ENCODE results near the gene ELL. TPM values are rescaled to one million over a fixed set of nuclear protein-coding genes. Genes with fewer than 3 reads are reported as not detected.

The ELL gene
- total RNA-seq, 1 experiment from 2014 or later: 22.9 TPM

- intact Hi-C loops (cut with micrococcal nuclease): no loop called here
- no peak overlapping the region for H2AFZ ChIP-seq (ENCODE audit: low read depth, low read length, poor library complexity, severe bottlenecking)
- H4K20me1 ChIP-seq (ENCODE audit: insufficient read depth): peaks cover 2% of the 10 kb centered on the region; the same call in 1 of the 2 replicates
- ChIA-PET RAD21 (ENCODE audit: low non-redundant PET in 1 of 2, low total read pairs in 2 of 2, uncharacterized antibody in 2 of 2, unreplicated experiment in 2 of 2) (no interaction called here), POLR2A (interaction anchor here (1.4 kb wide), 1 partner anchor 34 kb away, joined by 3 read pairs; no protein-coding TSS in a partner anchor), CTCF (interaction anchor here (0.9 to 1.6 kb wide), 3 partner anchors 16 to 106 kb away, joined by 3 to 4 read pairs (median 4); no protein-coding TSS in a partner anchor)
- no peaks in the 10 kb centered on the region for H3K9me3 ChIP-seq (ENCODE audit: control insufficient read depth in 1 of 2, insufficient read depth in 1 of 2, low read depth in 1 of 2, low read length in 2 of 2)
- H3K4me1 ChIP-seq (ENCODE audit: control insufficient read depth in 1 of 2, insufficient read depth in 2 of 2, low read length in 2 of 2): peaks cover 38 to 50% of the 10 kb centered on the region in 2 experiments
- no peak for DNase-seq (ENCODE audit: low read depth, low spot score)
- H3K4me2 ChIP-seq (ENCODE audit: low read length): peak overlapping the region; percentile 67
- no peak for TF ChIP-seq ZBTB33 (IDR thresholded peaks at IDR 0.05; ENCODE audit: extremely low read depth, insufficient replicate concordance, low read length)
- no peak for TF ChIP-seq MAX (IDR thresholded peaks at IDR 0.05)
- no peak for TF ChIP-seq CBX3 (IDR thresholded peaks at IDR 0.05; ENCODE audit: low read depth)
- TF ChIP-seq CEBPB (IDR thresholded peaks at IDR 0.05; ENCODE audit: low read depth): no peak
- TF ChIP-seq EZH2 (IDR thresholded peaks at IDR 0.05): no peak
- TF ChIP-seq YY1 (IDR thresholded peaks at IDR 0.05; ENCODE audit: extremely low read depth, insufficient replicate concordance, low read depth, low read length): no peak
- TF ChIP-seq ELF1 (IDR thresholded peaks at IDR 0.05; ENCODE audit: borderline replicate concordance, low read depth): no peak
- TF ChIP-seq ZFX (IDR thresholded peaks at IDR 0.05): no peak
- TF ChIP-seq FOSL1 (IDR thresholded peaks at IDR 0.05; ENCODE audit: low read depth): no peak
- TF ChIP-seq RAD21 (IDR thresholded peaks at IDR 0.05; ENCODE audit: low read depth): no peak
- TF ChIP-seq CTCF (IDR thresholded peaks at IDR 0.05 in 2 of 3, conservative IDR thresholded peaks at IDR 0.05 in 1 of 3; ENCODE audit: borderline replicate concordance in 1 of 3, insufficient read depth in 1 of 3, low read depth in 2 of 3, low read length in 2 of 3): no peak
- no peak overlapping the region for H3K4me3 ChIP-seq (replicated peaks in 1 of 2; ENCODE audit: low read depth in 1 of 2, low read length in 2 of 2)
- peak overlapping the region; percentile 23; the same call in 1 of the 2 replicates for H3K9ac ChIP-seq (ENCODE audit: low read length)
- H3K36me3 ChIP-seq (ENCODE audit: control insufficient read depth in 1 of 2, insufficient read depth in 2 of 2, low read length in 2 of 2): no peaks in the 10 kb centered on the region
- H3K27ac ChIP-seq (ENCODE audit: low read depth, low read length): no peak overlapping the region; the same call in 1 of the 2 replicates
- BruUV-seq (replicated peaks): no TSS peak
- peaks cover 87% of the 10 kb centered on the region for H3K79me2 ChIP-seq (ENCODE audit: insufficient read depth, low read length)
- peak; percentile 16; the same call in 1 of the 2 replicates for ATAC-seq
- H3K27me3 ChIP-seq (ENCODE audit: insufficient read depth, low read length): no peaks in the 10 kb centered on the region
- H3K9me2 ChIP-seq (ENCODE audit: insufficient read depth): no peaks in the 10 kb centered on the region
These were observed 35.1 kb downstream of the ELL start for GRCh38 chr19:18486746-18487145.
